HepG2 (cell line): ENCODE measurements around the gene PRSS48. TPM values are rescaled to one million over a fixed set of nuclear protein-coding genes. Genes with fewer than 3 reads are reported as not detected.

Experiments
- CHD4 ChIP-seq: fragments of 200-600 bp; sonication (generic); IDR thresholded peaks from 2 replicates; pipeline ENCODE4 v1.7.0; 2017; ENCODE audit warnings: mild to moderate bottlenecking, low read length, borderline replicate concordance
- GATAD1 ChIP-seq: IDR thresholded peaks from 2 replicates; pipeline ENCODE4 v1.6.1; 2016; ENCODE audit warnings: missing genetic modification reagents, missing compliant biosample characterization
- GMEB1 ChIP-seq: sonication (generic); formaldehyde crosslinking; IDR thresholded peaks from 2 replicates; pipeline ENCODE4 v1.5.1; 2020; ENCODE audit warnings: missing genetic modification reagents, mild to moderate bottlenecking, borderline replicate concordance
- HNF1B ChIP-seq: sonication (generic); formaldehyde crosslinking; IDR thresholded peaks from 2 replicates; pipeline ENCODE4 v1.5.1; 2020; ENCODE audit warnings: mild to moderate bottlenecking, moderate library complexity, missing genetic modification reagents
- IKZF1 ChIP-seq: fragments of 450-650 bp; IDR thresholded peaks from 2 replicates; pipeline ENCODE4 v1.7.1; 2016
- IRF2 ChIP-seq: IDR thresholded peaks from 2 replicates; pipeline ENCODE4 v1.6.1; 2018; ENCODE audit warnings: missing genetic modification reagents, missing compliant biosample characterization
- KLF9 ChIP-seq: IDR thresholded peaks from 2 replicates; pipeline ENCODE4 v1.6.1; 2016; ENCODE audit warnings: low read depth
- MLX ChIP-seq: IDR thresholded peaks from 2 replicates; pipeline ENCODE4 v1.6.1; 2016
- PAF1 ChIP-seq: IDR thresholded peaks from 2 replicates; pipeline ENCODE4 v1.6.1; 2016; ENCODE audit warnings: missing genetic modification reagents, missing compliant biosample characterization
- TAF15 ChIP-seq: fragments of 200-400 bp; formaldehyde crosslinking; IDR thresholded peaks from one replicate; pipeline ENCODE4 v1.6.1; 2018; ENCODE audit warnings: mild to moderate bottlenecking, low read depth, low read length; ENCODE audit not compliant: poor library complexity, severe bottlenecking
- TGIF2 ChIP-seq: IDR thresholded peaks from 2 replicates; pipeline ENCODE4 v1.6.1; 2016; ENCODE audit warnings: control low read depth, missing compliant biosample characterization
- U2AF2 ChIP-seq: fragments of 200-400 bp; formaldehyde crosslinking; IDR thresholded peaks from 2 replicates; pipeline ENCODE4 v1.6.1; 2017; ENCODE audit warnings: low read depth, mild to moderate bottlenecking, low read length
- XRCC5 ChIP-seq: fragments of 200-400 bp; formaldehyde crosslinking; optimal IDR thresholded peaks from 2 replicates; pipeline ENCODE3; 2017; ENCODE audit warnings: mild to moderate bottlenecking, low read length
- ZFP36L1 ChIP-seq: sonication (generic); formaldehyde crosslinking; IDR thresholded peaks from 2 replicates; pipeline ENCODE4 v1.8.0; 2022; ENCODE audit warnings: mild to moderate bottlenecking, missing genetic modification reagents, moderate library complexity
- ZFP37 ChIP-seq: sonication (generic); formaldehyde crosslinking; IDR thresholded peaks from 2 replicates; pipeline ENCODE4 v1.4.0; 2020; ENCODE audit warnings: missing genetic modification reagents, borderline replicate concordance
- ZNF18 ChIP-seq: sonication (generic); formaldehyde crosslinking; IDR thresholded peaks from 2 replicates; pipeline ENCODE4 v1.8.0; 2022; ENCODE audit warnings: mild to moderate bottlenecking, missing genetic modification reagents; ENCODE audit not compliant: insufficient replicate concordance
- ZNF317 ChIP-seq: sonication (generic); formaldehyde crosslinking; IDR thresholded peaks from 2 replicates; pipeline ENCODE4 v1.5.0; 2020; ENCODE audit warnings: mild to moderate bottlenecking, missing genetic modification reagents
- ZNF430 ChIP-seq: sonication (generic); formaldehyde crosslinking; IDR thresholded peaks from 2 replicates; pipeline ENCODE4 v1.9.0; 2021; ENCODE audit warnings: mild to moderate bottlenecking, missing genetic modification reagents
- ZNF564 ChIP-seq: sonication (generic); formaldehyde crosslinking; IDR thresholded peaks from 2 replicates; pipeline ENCODE4 v1.8.1; 2023; ENCODE audit warnings: mild to moderate bottlenecking, missing genetic modification reagents
- ZNF891 ChIP-seq: sonication (generic); formaldehyde crosslinking; IDR thresholded peaks from 2 replicates; pipeline ENCODE4 v1.5.0; 2020; ENCODE audit warnings: mild to moderate bottlenecking, missing genetic modification reagents
- polyA plus RNA-seq, 8 experiments: library from polyadenylated mRNA; depleted of rRNA in 3 of 8; stranded (reverse) in 7 of 8; unstranded in 1 of 8; fragments of >200 nt; fragmentation: Illumina TruSeq in 4 of 8; extraction: Trizol in 4 of 8; gene quantifications; 2 replicates each; pipeline versions ENCODE4 v1.2.1 to v1.2.3, GENCODE V29; 2011 to 2016; ENCODE audit warnings: low read depth in 4 of 8, missing spikeins in 1 of 8, mixed read lengths in 1 of 8; ENCODE audit not compliant: insufficient read depth in 1 of 8
- total RNA-seq, 5 experiments: library from RNA; depleted of rRNA; stranded (reverse); fragments of >200 nt; fragmentation: Illumina TruSeq; extraction: Trizol; gene quantifications; 2 replicates each; pipeline ENCODE4 v1.2.3, GENCODE V29; 2016; ENCODE audit warnings: low read depth in 1 of 5
- TF ChIP-seq, protein P1 (sequence below): fragments of 450-650 bp; IDR thresholded peaks from 2 replicates; pipeline ENCODE4 v1.6.1; 2016

Gene PRSS48
- total and polyA plus RNA-seq, 2 of the 13 experiments (the other 11 are each of a cell fraction or from before 2014, with no cell fraction given): not detected

GRCh38 chr4:151325111-151325948, 48.4 kb downstream of the PRSS48 start, which contains the start of gene SH3D19 (continued):
- TF ChIP-seq GMEB1 (CRISPR knock-in tag): peak; percentile 64; the same call in 1 of the 2 replicates
- TF ChIP-seq IKZF1: no peak
- peak; percentile 83; the same call in 1 of the 2 replicates for TF ChIP-seq TGIF2 (CRISPR knock-in tag)
- peak; percentile 43; the same call in 1 of the 2 replicates for TF ChIP-seq ZNF430 (CRISPR knock-in tag)
- 0 out of 2 replicates have a peak, but pooled peaks have one; percentile 67 for TF ChIP-seq ZFP36L1 (CRISPR knock-in tag)
- TF ChIP-seq ZNF891 (CRISPR knock-in tag): no peak
- peak; percentile 75; the same call in 1 of the 2 replicates for TF ChIP-seq KLF9 (CRISPR knock-in tag)
- no peak for TF ChIP-seq PAF1 (CRISPR knock-in tag)
- 0 out of 2 replicates have a peak, but pooled peaks have one; percentile 66 for TF ChIP-seq CHD4
- TF ChIP-seq U2AF2: no peak
- peak; percentile 92 for TF ChIP-seq ZNF18 (CRISPR knock-in tag)
- TF ChIP-seq GATAD1 (CRISPR knock-in tag): peak; percentile 63
- TF ChIP-seq, protein P1, sequence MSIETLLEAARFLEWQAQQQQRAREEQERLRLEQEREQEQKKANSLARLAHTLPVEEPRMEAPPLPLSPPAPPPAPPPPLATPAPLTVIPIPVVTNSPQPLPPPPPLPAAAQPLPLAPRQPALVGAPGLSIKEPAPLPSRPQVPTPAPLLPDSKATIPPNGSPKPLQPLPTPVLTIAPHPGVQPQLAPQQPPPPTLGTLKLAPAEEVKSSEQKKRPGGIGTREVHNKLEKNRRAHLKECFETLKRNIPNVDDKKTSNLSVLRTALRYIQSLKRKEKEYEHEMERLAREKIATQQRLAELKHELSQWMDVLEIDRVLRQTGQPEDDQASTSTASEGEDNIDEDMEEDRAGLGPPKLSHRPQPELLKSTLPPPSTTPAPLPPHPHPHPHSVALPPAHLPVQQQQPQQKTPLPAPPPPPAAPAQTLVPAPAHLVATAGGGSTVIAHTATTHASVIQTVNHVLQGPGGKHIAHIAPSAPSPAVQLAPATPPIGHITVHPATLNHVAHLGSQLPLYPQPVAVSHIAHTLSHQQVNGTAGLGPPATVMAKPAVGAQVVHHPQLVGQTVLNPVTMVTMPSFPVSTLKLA: peak; percentile 79
- TF ChIP-seq TAF15: no peak
- TF ChIP-seq ZFP37 (CRISPR knock-in tag): no peak
- peak; percentile 67; the same call in 1 of the 2 replicates for TF ChIP-seq ZNF564 (CRISPR knock-in tag)
- TF ChIP-seq XRCC5: peak; percentile 65
- peak; percentile 93; the same call in 1 of the 2 replicates for TF ChIP-seq HNF1B
- TF ChIP-seq IRF2 (CRISPR knock-in tag): peak; percentile 85
- peak; percentile 85 for TF ChIP-seq ZNF317 (CRISPR knock-in tag)
- TF ChIP-seq MLX: peak; percentile 91
